ENCODE measurements around the gene DTWD2.

DNA sequence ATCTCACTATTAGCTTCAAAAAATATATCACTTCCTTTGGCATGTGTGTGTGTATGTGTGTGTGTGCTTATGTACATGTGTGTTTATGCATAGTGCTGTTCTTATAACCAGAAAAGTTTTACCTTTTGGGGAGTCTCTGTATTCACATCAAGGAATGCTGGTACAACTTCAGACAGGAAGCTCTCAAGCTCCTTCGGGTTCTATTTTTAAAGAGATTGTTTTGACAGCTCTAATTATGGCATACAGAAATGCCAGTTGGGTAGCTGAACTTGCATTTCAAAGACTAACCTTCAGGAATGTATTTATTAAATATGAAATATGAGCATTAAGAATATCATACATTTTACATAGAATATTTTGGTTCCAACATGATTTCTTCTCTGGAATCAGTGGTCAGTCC lies 163.1 kb downstream of the DTWD2 start:
- TF ChIP-seq, protein P1, sequence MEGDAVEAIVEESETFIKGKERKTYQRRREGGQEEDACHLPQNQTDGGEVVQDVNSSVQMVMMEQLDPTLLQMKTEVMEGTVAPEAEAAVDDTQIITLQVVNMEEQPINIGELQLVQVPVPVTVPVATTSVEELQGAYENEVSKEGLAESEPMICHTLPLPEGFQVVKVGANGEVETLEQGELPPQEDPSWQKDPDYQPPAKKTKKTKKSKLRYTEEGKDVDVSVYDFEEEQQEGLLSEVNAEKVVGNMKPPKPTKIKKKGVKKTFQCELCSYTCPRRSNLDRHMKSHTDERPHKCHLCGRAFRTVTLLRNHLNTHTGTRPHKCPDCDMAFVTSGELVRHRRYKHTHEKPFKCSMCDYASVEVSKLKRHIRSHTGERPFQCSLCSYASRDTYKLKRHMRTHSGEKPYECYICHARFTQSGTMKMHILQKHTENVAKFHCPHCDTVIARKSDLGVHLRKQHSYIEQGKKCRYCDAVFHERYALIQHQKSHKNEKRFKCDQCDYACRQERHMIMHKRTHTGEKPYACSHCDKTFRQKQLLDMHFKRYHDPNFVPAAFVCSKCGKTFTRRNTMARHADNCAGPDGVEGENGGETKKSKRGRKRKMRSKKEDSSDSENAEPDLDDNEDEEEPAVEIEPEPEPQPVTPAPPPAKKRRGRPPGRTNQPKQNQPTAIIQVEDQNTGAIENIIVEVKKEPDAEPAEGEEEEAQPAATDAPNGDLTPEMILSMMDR (IDR thresholded peaks at IDR 0.05) = no peak
- no peak for TF ChIP-seq EP300 (IDR thresholded peaks at IDR 0.05)
- TF ChIP-seq POLR2A (IDR thresholded peaks at IDR 0.05) = no peak

Data from gastroesophageal sphincter (tissue), 3 donors.